MCF 10A (cell line): ENCODE measurements around the gene WDR27. TPM values are rescaled to one million over a fixed set of nuclear protein-coding genes. Genes with fewer than 3 reads are reported as not detected.
A peak's percentile ranks its signal among the peaks of the same experiment; 100 is the strongest.
"Not testable (repeated sequence)": the region's sequence is repeated elsewhere in the genome, so short reads cannot be mapped to it uniquely, and the experiment has no call there.

Experiments
- BruUV-seq: library from RNA; stranded (reverse); fragments of 400-500 nt; replicated peaks from 2 replicates; lab custom pipeline; 2021; lab: Mats Ljungman, UMichigan
- CTCF ChIA-PET: fragments of 300-600 bp; sonication (Branson Sonifier 250); formaldehyde crosslinking; extraction: SDS; loops from one replicate; lab custom pipeline; 2021; ENCODE audit warnings: antibody characterized with exemption, inconsistent platforms; lab: Yijun Ruan, JAX
- POLR2A ChIA-PET: fragments of 300-600, 350-650 bp; sonication (Branson Sonifier 250); formaldehyde crosslinking; extraction: SDS; loops from one replicate; lab custom pipeline; 2020; ENCODE audit warnings: antibody characterized with exemption, inconsistent platforms; lab: Yijun Ruan, JAX
- DNase-seq: peaks from one replicate; pipeline ENCODE4 v3.0.0-alpha.2; 2018; ENCODE audit not compliant: unreplicated experiment
- H3K27ac Mint-ChIP-seq: one replicate; pipeline ENCODE4 v1.8.0; 2022; ENCODE audit warnings: mild to moderate bottlenecking, low read depth, mixed read lengths; ENCODE audit not compliant: unreplicated experiment
- H3K27me3 Mint-ChIP-seq: one replicate; pipeline ENCODE4 v1.8.0; 2022; ENCODE audit warnings: mixed read lengths; ENCODE audit not compliant: insufficient read depth, unreplicated experiment
- H3K36me3 Mint-ChIP-seq: one replicate; pipeline ENCODE4 v1.8.0; 2022; ENCODE audit warnings: mild to moderate bottlenecking, moderate library complexity, mixed read lengths; ENCODE audit not compliant: insufficient read depth, unreplicated experiment
- H3K4me1 Mint-ChIP-seq: one replicate; pipeline ENCODE4 v1.8.0; 2022; ENCODE audit warnings: mixed read lengths; ENCODE audit not compliant: insufficient read depth, unreplicated experiment
- H3K4me3 Mint-ChIP-seq: one replicate; pipeline ENCODE4 v1.8.0; 2022; ENCODE audit warnings: mild to moderate bottlenecking, moderate library complexity, mixed read lengths; ENCODE audit not compliant: unreplicated experiment
- H3K9me3 Mint-ChIP-seq: one replicate; pipeline ENCODE4 v1.8.0; 2022; ENCODE audit warnings: mixed read lengths; ENCODE audit not compliant: unreplicated experiment
- CTCF ChIP-seq: fragments of 200-600 bp; IDR thresholded peaks from one replicate; pipeline ENCODE4 v1.8.0; 2022; ENCODE audit warnings: antibody characterized with exemption, mild to moderate bottlenecking; ENCODE audit not compliant: unreplicated experiment
- intact Hi-C: fragments of 100-400 bp; cut with micrococcal nuclease; formaldehyde crosslinking; loops from 2 replicates; pipeline ENCODE4 v1.14.1; 2022
- total RNA-seq: library from RNA; stranded (reverse); gene quantifications from 2 replicates; pipeline ENCODE4 v1.2.3, GENCODE V29; 2022

Gene WDR27
- total RNA-seq, 1 experiment from 2014 or later: 80.6 TPM

- BruUV-seq: no TSS peak
- peak; percentile 41 for DNase-seq
- intact Hi-C loops: no loop called here
- peaks cover 25% of the 10 kb centered on the region for H3K4me1 Mint-ChIP-seq
- H3K27ac Mint-ChIP-seq: peak overlapping the region; percentile 26
- ChIA-PET CTCF (interaction anchor here (0.7 kb wide), 2 partner anchors 682 to 727 kb away, joined by 3 to 4 read pairs; no protein-coding TSS in a partner anchor), POLR2A (interaction anchor here (0.7 to 1.6 kb wide), 4 partner anchors 37 to 648 kb away, joined by 3 to 5 read pairs (median 4); partner anchors contain the start of genes C6orf120, DYNLT2, ERMARD and WDR27)
- no peak for TF ChIP-seq CTCF
- H3K27me3 Mint-ChIP-seq: no peaks in the 10 kb centered on the region
- H3K4me3 Mint-ChIP-seq: no peak overlapping the region
- H3K36me3 Mint-ChIP-seq: peaks cover 8% of the 10 kb centered on the region
- peaks cover 10% of the 10 kb centered on the region for H3K9me3 Mint-ChIP-seq
These were observed 83.0 kb downstream of the WDR27 start for GRCh38 chr6:169618526-169619490.

- Mint-ChIP-seq H3K36me3 (peaks cover 5% of the 10 kb centered on the region), H3K9me3 (peaks cover 10% of the 10 kb centered on the region), H3K4me1 (peaks cover 20% of the 10 kb centered on the region), H3K4me3 (no peak overlapping the region), H3K27ac (no peak overlapping the region), H3K27me3 (no peaks in the 10 kb centered on the region)
- intact Hi-C loops: no loop called here
- TF ChIP-seq CTCF: no peak
- BruUV-seq: no TSS peak
- DNase-seq: no peak
- ChIA-PET CTCF (no interaction called here), POLR2A (interaction anchor here (1.4 kb wide), 1 partner anchor 134 kb away, joined by 4 read pairs; the partner anchor contains the start of genes DYNLT2 and ERMARD)
These were observed 84.3 kb downstream of the WDR27 start for GRCh38 chr6:169617562-169617961.

- H3K4me1 Mint-ChIP-seq, H3K27ac Mint-ChIP-seq, intact Hi-C loops, H3K9me3 Mint-ChIP-seq, H3K4me3 Mint-ChIP-seq, CTCF ChIA-PET, POLR2A ChIA-PET, H3K36me3 Mint-ChIP-seq, DNase-seq, H3K27me3 Mint-ChIP-seq, BruUV-seq: not testable (repeated sequence)
These were observed 93.2 kb downstream of the WDR27 start for GRCh38 chr6:169608609-169609008.

GRCh38 chr6:169604076-169604475 is 97.8 kb downstream of the WDR27 start:
- H3K27ac Mint-ChIP-seq: no peak overlapping the region
- peaks cover 28% of the 10 kb centered on the region for H3K36me3 Mint-ChIP-seq
- intact Hi-C loops: no loop called here
- CTCF ChIA-PET: interaction anchor here (0.6 kb wide), 1 partner anchor 23 kb away, joined by 4 read pairs; no protein-coding TSS in a partner anchor
- no peak for DNase-seq
- no peaks in the 10 kb centered on the region for H3K27me3 Mint-ChIP-seq
- no peak overlapping the region for H3K4me3 Mint-ChIP-seq
- POLR2A ChIA-PET: no interaction called here
- H3K4me1 Mint-ChIP-seq: no peaks in the 10 kb centered on the region
- BruUV-seq: no TSS peak
- no peak for TF ChIP-seq CTCF
- H3K9me3 Mint-ChIP-seq: no peaks in the 10 kb centered on the region

GRCh38 chr6:169601129-169601528 is 100.7 kb downstream of the WDR27 start:
- H3K4me3 Mint-ChIP-seq, H3K27ac Mint-ChIP-seq, H3K27me3 Mint-ChIP-seq, DNase-seq, H3K9me3 Mint-ChIP-seq, intact Hi-C loops, H3K4me1 Mint-ChIP-seq, CTCF ChIA-PET, POLR2A ChIA-PET, BruUV-seq: not testable (repeated sequence)
- H3K36me3 Mint-ChIP-seq: peaks cover 35% of the 10 kb centered on the region
